Keratinocyte (primary cell): ENCODE measurements around the gene GSS. TPM values are rescaled to one million over a fixed set of nuclear protein-coding genes. Genes with fewer than 3 reads are reported as not detected.

Source experiments
- DNase-seq: peaks from one replicate; pipeline ENCODE4 v3.0.0-alpha.2; 2011; ENCODE audit warnings: low read depth, missing footprints, low spot score
- FAIRE-seq: peaks from 2 replicates; lab custom pipeline; 2011; peaks lifted over from hg19 to GRCh38; lab: Jason Lieb, UNC
- H2AFZ ChIP-seq: 2 replicates; pipeline ENCODE4 v1.6.0; 2012; ENCODE audit warnings: low read length, control low read depth, inconsistent platforms; ENCODE audit not compliant: control insufficient read depth
- H3K27ac ChIP-seq: 2 replicates; pipeline ENCODE4 v1.5.1; 2011; ENCODE audit warnings: low read length; ENCODE audit not compliant: control insufficient read depth, insufficient read depth
- H3K27me3 ChIP-seq: 3 replicates; pipeline ENCODE4 v1.6.0; 2011; ENCODE audit warnings: low read length; ENCODE audit not compliant: control insufficient read depth, insufficient read depth; ENCODE audit errors: extremely low read depth
- H3K36me3 ChIP-seq, 2 experiments: 2 replicates in 1 of 2; 3 replicates in 1 of 2; pipeline ENCODE4 v1.5.1; 2011; ENCODE audit warnings: low read length in 2 of 2, mild to moderate bottlenecking in 1 of 2; ENCODE audit not compliant: control insufficient read depth in 2 of 2, insufficient read depth in 2 of 2; ENCODE audit errors: extremely low read depth in 1 of 2
- H3K4me1 ChIP-seq: 3 replicates; pipeline ENCODE4 v1.5.1; 2011; ENCODE audit warnings: low read length; ENCODE audit not compliant: control insufficient read depth, insufficient read depth; ENCODE audit errors: extremely low read depth
- H3K4me2 ChIP-seq: 3 replicates; pipeline ENCODE4 v1.6.0; 2011; ENCODE audit warnings: low read depth, low read length; ENCODE audit not compliant: control insufficient read depth, insufficient read depth; ENCODE audit errors: extremely low read depth
- H3K4me3 ChIP-seq, 3 experiments: fragments of 200-600 bp in 1 of 3; sonication (generic) in 1 of 3; 2 replicates in 2 of 3; 3 replicates in 1 of 3; pipeline ENCODE4 v1.5.1; 2011 to 2016; ENCODE audit warnings: low read length in 3 of 3, mild to moderate bottlenecking in 3 of 3, control low read depth in 2 of 3, inconsistent platforms in 1 of 3, low read depth in 1 of 3, mixed read lengths in 1 of 3, mixed run types in 1 of 3, moderate library complexity in 1 of 3; ENCODE audit not compliant: control insufficient read depth in 2 of 3, insufficient read depth in 2 of 3; ENCODE audit errors: extremely low read depth in 1 of 3
- H3K79me2 ChIP-seq: 2 replicates; pipeline ENCODE4 v1.6.0; 2012; ENCODE audit warnings: low read length; ENCODE audit not compliant: control insufficient read depth, insufficient read depth
- H3K9ac ChIP-seq: 3 replicates; pipeline ENCODE4 v1.6.0; 2011; ENCODE audit warnings: low read length; ENCODE audit not compliant: control insufficient read depth, insufficient read depth; ENCODE audit errors: extremely low read depth
- H3K9me1 ChIP-seq: 3 replicates; pipeline ENCODE4 v1.6.0; 2011; ENCODE audit warnings: low read length; ENCODE audit not compliant: control insufficient read depth, insufficient read depth; ENCODE audit errors: extremely low read depth
- H3K9me3 ChIP-seq: 2 replicates; pipeline ENCODE4 v1.5.1; 2012; ENCODE audit warnings: low read depth, low read length; ENCODE audit not compliant: control insufficient read depth
- H4K20me1 ChIP-seq: 3 replicates; pipeline ENCODE4 v1.6.0; 2011; ENCODE audit warnings: low read length; ENCODE audit not compliant: control insufficient read depth, insufficient read depth; ENCODE audit errors: extremely low read depth
- CTCF ChIP-seq, 3 experiments: IDR thresholded peaks in 1 of 3; conservative IDR thresholded peaks in 1 of 3; optimal IDR thresholded peaks in 1 of 3; 2 replicates in 2 of 3; 3 replicates in 1 of 3; pipeline versions ENCODE3 to v1.5.1; 2011; ENCODE audit warnings: low read length in 3 of 3, mild to moderate bottlenecking in 3 of 3, moderate library complexity in 2 of 3, control low read depth in 1 of 3, inconsistent platforms in 1 of 3; ENCODE audit not compliant: insufficient read depth in 2 of 3; ENCODE audit errors: extremely low read depth in 1 of 3
- EZH2 ChIP-seq: IDR thresholded peaks from one replicate; pipeline ENCODE4 v1.6.1; 2012; ENCODE audit warnings: inconsistent platforms, mild to moderate bottlenecking, low read length, moderate library complexity
- dilution Hi-C: fragments of 300-500 bp; cut with MboI; formaldehyde crosslinking; loops from one replicate; pipeline ENCODE4 v1.7.0; 2020; ENCODE audit warnings: low sequenced_read_pairs; ENCODE audit not compliant: extremely low pct_ligation_motif_present
- polyA plus RNA-seq, 5 experiments: library from polyadenylated mRNA; depleted of rRNA in 3 of 5; stranded (reverse) in 3 of 5; stranded (forward) in 1 of 5; unstranded in 1 of 5; fragments of >200 nt; gene quantifications; 1 replicate in 1 of 5; 2 replicates in 3 of 5; 3 replicates in 1 of 5; pipeline versions ENCODE4 v1.2.1 to v1.2.3, GENCODE V29; 2011 to 2012; ENCODE audit warnings: missing spikeins in 2 of 5, low read depth in 1 of 5, low replicate concordance in 1 of 5

The GSS gene
- polyA plus RNA-seq, 1 donor (not counting 4 experiments of a cell fraction or from before 2014, with no cell fraction given) = 101 TPM

DNA sequence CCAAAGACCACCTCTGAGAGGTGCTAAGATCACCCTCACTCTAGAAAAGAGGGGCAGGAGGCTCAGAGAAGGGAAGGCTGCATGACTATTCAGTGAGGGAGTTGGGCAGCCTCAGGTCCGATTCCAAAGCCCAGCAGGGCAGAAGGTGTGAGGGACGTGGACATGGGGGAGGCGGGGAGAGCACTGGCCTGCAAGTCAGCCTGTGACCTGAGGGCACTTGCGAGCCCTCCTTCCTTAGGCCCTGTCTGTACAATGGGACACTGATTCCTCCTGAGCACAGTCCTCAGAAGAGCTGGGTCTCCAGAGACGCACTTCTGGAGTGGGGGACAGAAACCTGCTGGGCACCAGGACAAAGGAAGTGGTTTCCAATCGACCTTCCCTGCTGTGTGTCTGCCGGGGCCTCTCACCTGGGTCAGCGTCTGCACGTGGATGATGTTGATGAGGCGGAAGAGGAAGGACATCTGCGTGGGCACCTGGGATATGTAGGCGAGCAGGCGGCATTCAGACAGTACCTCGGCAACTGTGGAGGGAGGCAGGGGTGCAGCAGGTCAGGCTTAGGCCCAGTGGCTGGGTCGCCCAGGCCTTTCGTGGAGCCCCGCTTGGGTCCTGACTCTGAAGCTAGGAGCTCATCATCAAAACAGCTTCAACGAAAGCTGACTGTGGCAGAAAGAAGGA lies 48.6 kb upstream of the GSS start:
- Histone ChIP-seq H3K4me1 (no peaks in the 10 kb centered on the region), H3K79me2 (no peaks in the 10 kb centered on the region), H3K9ac (no peak overlapping the region), H3K9me1 (no peaks in the 10 kb centered on the region), H4K20me1 (peaks cover 3% of the 10 kb centered on the region), H2AFZ (no peak overlapping the region), H3K4me2 (no peak overlapping the region), H3K4me3 (no peak overlapping the region), H3K27ac (no peak overlapping the region), H3K9me3 (no peaks in the 10 kb centered on the region), H3K36me3 (peaks cover 51 to 56% of the 10 kb centered on the region in 2 experiments), H3K27me3 (no peaks in the 10 kb centered on the region)
- no peak for TF ChIP-seq EZH2
- no peak for TF ChIP-seq CTCF (optimal IDR thresholded peaks at IDR 0.05 in 1 of 3, IDR thresholded peaks at IDR 0.05 in 1 of 3, conservative IDR thresholded peaks at IDR 0.05 in 1 of 3; ENCODE audit: extremely low read depth in 1 of 3, insufficient read depth in 2 of 3, low read length in 3 of 3)
- FAIRE-seq (no peak), DNase-seq (no peak)
- dilution Hi-C loops = no loop called here

DNA sequence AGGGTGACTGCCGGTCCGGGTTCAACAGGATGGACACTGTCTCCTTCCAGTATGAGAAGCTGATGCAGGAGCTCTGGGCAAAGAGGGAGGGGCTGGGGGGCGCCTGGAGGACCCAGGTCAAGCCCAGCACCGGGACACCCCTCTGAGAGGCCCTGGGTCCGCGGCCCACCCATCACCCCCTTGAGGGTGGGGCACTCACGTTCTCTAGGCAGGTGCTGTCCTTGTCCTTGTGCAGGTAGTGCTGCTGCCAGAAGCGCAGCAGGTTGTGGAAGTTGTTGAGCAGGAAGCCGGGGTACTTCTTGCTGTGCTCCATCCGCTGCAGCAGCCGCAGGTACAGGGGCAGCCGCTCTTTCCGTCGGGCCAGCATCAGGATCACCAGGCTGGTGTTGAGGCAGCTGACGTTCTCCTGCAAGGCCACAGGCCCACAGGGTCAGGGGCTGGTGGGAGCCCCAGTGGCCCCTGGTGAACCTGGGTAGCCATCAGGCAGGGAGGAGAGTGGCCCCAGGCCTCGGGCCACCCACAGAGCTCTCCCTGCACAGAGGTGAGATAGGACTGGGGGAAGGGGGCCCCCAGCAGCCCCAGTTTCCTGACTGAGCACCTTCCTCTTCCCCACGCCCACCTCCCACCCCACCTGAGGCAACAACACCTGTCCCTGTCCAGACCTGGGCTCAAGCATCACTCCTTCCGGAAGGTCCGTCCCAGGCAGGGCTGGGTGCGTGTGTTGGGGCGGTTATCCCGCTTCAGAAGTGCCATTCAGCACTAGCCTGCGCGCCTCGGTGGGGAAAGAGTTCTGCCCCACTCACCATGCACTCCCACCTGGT lies 47.8 kb upstream of the GSS start:
- peaks cover 3% of the 10 kb centered on the region for H4K20me1 ChIP-seq
- peaks cover 49% of the 10 kb centered on the region in 2 experiments for H3K36me3 ChIP-seq
- no peak overlapping the region for H3K4me3 ChIP-seq
- H3K27me3 ChIP-seq = no peaks in the 10 kb centered on the region
- FAIRE-seq (no peak), DNase-seq (no peak)
- dilution Hi-C loops = no loop called here
- no peak overlapping the region for H3K4me2 ChIP-seq
- no peaks in the 10 kb centered on the region for H3K4me1 ChIP-seq
- H3K79me2 ChIP-seq = no peaks in the 10 kb centered on the region
- no peak overlapping the region for H3K9ac ChIP-seq
- TF ChIP-seq CTCF (optimal IDR thresholded peaks at IDR 0.05 in 1 of 3, IDR thresholded peaks at IDR 0.05 in 1 of 3, conservative IDR thresholded peaks at IDR 0.05 in 1 of 3; ENCODE audit: extremely low read depth in 1 of 3, insufficient read depth in 2 of 3, low read length in 3 of 3) (no peak), EZH2 (no peak)
- H3K27ac ChIP-seq = no peak overlapping the region
- H3K9me1 ChIP-seq = no peaks in the 10 kb centered on the region
- H3K9me3 ChIP-seq = no peaks in the 10 kb centered on the region
- H2AFZ ChIP-seq = no peak overlapping the region
